HCT116 (cell line): ENCODE data around the gene APC2.

Experiments
- EGR1 ChIP-seq: IDR thresholded peaks from 2 replicates; pipeline ENCODE4 v1.6.1; 2012; ENCODE audit warnings: low read depth
- EZH2 ChIP-seq: fragments of 200-600 bp; sonication (generic); IDR thresholded peaks from 2 replicates; pipeline ENCODE4 v1.6.1; 2017; ENCODE audit warnings: antibody characterized with exemption, mixed run types
- POLR2A ChIP-seq: IDR thresholded peaks from 2 replicates; pipeline ENCODE4 v1.7.0; 2011; ENCODE audit warnings: borderline replicate concordance; ENCODE audit not compliant: insufficient read depth, insufficient read length; ENCODE audit errors: extremely low read depth
- POLR2AphosphoS5 ChIP-seq: IDR thresholded peaks from 2 replicates; pipeline ENCODE4 v1.6.1; 2011; ENCODE audit warnings: mild to moderate bottlenecking, low read depth, low read length, moderate library complexity
- RAD21 ChIP-seq: IDR thresholded peaks from 2 replicates; pipeline ENCODE4 v1.6.1; 2012; ENCODE audit warnings: low read depth, mild to moderate bottlenecking
- REST ChIP-seq: IDR thresholded peaks from 2 replicates; pipeline ENCODE4 v1.6.1; 2012; ENCODE audit warnings: low read depth
- SRF ChIP-seq: IDR thresholded peaks from 2 replicates; pipeline ENCODE4 v1.6.1; 2012; ENCODE audit warnings: low read depth
- TCF7L2 ChIP-seq: IDR thresholded peaks from 2 replicates; pipeline ENCODE4 v1.7.0; 2011; ENCODE audit warnings: borderline replicate concordance, inconsistent platforms; ENCODE audit not compliant: insufficient read depth, insufficient read length; ENCODE audit errors: extremely low read depth
- YY1 ChIP-seq: IDR thresholded peaks from 2 replicates; pipeline ENCODE4 v1.6.1; 2011; ENCODE audit warnings: low read length, low read depth, moderate library complexity, mild to moderate bottlenecking; ENCODE audit not compliant: insufficient replicate concordance; ENCODE audit errors: extremely low read depth
- TF ChIP-seq, protein P1 (sequence below), 3 experiments: fragments of 200-600 bp in 1 of 3; sonication (generic) in 1 of 3; IDR thresholded peaks in 2 of 3; conservative IDR thresholded peaks in 1 of 3; 2 replicates each; pipeline ENCODE4 v1.5.1; 2012 to 2017; ENCODE audit warnings: low read depth in 2 of 3, low read length in 2 of 3, antibody characterized with exemption in 1 of 3, borderline replicate concordance in 1 of 3, control low read depth in 1 of 3, mild to moderate bottlenecking in 1 of 3, mixed read lengths in 1 of 3, mixed run types in 1 of 3, moderate library complexity in 1 of 3; ENCODE audit not compliant: insufficient read depth in 1 of 3

DNA sequence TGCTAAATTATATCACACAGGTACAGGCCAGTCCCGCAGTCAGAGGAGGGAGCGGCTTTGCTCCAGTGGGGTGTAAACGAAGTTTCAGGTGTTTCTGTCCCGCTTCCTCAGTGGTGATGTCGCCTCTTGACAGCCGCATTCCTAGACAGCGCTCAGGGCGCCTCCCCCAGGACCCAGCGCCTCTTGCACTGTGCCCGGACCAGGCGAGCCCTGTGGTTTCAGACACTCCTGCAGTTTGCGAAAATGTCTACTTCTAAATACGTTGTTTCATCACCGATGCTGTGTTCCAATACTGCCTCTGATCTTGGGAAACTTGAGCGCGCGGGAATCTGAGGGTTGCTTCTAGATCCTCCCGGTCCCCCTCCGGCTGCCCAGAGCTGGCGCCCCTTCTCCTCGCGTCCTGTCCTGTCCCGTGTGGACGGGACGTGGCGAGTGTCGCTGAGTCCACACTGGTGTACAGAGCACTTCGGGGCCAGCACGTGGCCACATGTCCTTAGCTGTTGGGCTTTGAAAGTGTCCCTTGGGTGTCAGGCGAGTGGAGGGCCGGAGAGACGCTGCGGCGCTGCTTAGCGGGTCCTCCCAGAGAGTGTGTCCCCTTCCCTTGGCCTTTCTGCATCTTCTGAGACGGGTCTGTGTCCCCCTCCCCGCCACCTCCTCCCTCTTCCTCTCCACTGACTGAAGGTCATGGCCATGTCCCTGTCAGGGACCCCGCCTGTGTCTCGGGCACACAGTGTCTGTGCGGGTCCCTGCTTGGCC is 26.3 kb upstream of the APC2 start:
- TF ChIP-seq REST (no peak), POLR2AphosphoS5 (no peak), POLR2A (no peak), SRF (no peak), TCF7L2 (no peak), YY1 (no peak), EZH2 (no peak), RAD21 (no peak), EGR1 (no peak)
- TF ChIP-seq, protein P1, sequence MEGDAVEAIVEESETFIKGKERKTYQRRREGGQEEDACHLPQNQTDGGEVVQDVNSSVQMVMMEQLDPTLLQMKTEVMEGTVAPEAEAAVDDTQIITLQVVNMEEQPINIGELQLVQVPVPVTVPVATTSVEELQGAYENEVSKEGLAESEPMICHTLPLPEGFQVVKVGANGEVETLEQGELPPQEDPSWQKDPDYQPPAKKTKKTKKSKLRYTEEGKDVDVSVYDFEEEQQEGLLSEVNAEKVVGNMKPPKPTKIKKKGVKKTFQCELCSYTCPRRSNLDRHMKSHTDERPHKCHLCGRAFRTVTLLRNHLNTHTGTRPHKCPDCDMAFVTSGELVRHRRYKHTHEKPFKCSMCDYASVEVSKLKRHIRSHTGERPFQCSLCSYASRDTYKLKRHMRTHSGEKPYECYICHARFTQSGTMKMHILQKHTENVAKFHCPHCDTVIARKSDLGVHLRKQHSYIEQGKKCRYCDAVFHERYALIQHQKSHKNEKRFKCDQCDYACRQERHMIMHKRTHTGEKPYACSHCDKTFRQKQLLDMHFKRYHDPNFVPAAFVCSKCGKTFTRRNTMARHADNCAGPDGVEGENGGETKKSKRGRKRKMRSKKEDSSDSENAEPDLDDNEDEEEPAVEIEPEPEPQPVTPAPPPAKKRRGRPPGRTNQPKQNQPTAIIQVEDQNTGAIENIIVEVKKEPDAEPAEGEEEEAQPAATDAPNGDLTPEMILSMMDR (IDR thresholded peaks at IDR 0.05 in 2 of 3, conservative IDR thresholded peaks at IDR 0.05 in 1 of 3; ENCODE audit: borderline replicate concordance in 1 of 3, insufficient read depth in 1 of 3, low read depth in 2 of 3, low read length in 2 of 3) = no peak
